ENCODE measurements around the gene ARID3B. TPM values are rescaled to one million over a fixed set of nuclear protein-coding genes. Genes with fewer than 3 reads are reported as not detected.

Gene ARID3B, protein sequence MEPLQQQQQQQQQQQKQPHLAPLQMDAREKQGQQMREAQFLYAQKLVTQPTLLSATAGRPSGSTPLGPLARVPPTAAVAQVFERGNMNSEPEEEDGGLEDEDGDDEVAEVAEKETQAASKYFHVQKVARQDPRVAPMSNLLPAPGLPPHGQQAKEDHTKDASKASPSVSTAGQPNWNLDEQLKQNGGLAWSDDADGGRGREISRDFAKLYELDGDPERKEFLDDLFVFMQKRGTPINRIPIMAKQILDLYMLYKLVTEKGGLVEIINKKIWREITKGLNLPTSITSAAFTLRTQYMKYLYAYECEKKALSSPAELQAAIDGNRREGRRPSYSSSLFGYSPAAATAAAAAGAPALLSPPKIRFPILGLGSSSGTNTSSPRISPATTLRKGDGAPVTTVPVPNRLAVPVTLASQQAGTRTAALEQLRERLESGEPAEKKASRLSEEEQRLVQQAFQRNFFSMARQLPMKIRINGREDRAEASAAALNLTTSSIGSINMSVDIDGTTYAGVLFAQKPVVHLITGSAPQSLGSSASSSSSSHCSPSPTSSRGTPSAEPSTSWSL
- total RNA-seq (2022; extraction: Qiagen RNA extraction): 2.8 to 3.3 TPM (median 2.8 TPM) in 5 replicates

DNA sequence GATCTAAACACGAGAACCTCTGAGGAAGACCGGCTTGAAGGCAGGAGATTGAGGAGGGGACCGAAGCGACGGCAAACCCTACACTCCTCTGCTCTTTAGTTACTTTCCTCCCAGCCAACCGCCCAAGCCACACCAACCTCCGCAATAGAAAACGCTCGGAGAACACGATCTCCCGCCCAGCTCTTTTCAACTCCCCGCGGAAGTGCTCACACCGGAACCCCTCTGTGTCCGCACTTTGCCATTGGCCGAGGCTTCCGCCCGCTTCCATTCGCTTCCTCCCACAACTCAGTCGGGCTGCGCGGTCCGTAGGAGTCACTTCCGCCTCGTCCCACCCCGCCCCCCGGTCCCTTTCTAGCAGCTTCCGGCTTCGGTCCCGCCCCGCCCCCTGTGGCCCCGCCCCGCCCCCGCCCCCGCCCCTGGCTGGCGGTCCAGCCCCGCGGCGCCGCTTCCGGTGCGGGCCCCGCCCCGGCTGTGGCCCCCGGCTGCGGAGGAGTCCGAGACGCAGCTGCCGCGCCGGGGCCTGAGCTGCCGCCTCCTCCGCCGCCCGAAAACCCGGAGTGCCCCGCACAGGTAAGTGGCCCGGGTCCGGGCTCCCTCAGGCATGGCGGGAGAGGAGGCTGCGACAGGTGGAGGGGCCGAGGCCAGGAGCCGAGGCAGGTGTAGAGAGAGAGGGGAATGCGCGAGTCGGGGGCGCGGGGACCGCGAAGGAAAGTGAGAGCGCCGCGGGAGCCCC lies at the start of gene ARID3B:
Gene ARID3B, plus strand, starts transcription at position 460 of the 733 bp plus-strand sequence. CDS start 2,717 bp downstream, outside the sequence.

DNA sequence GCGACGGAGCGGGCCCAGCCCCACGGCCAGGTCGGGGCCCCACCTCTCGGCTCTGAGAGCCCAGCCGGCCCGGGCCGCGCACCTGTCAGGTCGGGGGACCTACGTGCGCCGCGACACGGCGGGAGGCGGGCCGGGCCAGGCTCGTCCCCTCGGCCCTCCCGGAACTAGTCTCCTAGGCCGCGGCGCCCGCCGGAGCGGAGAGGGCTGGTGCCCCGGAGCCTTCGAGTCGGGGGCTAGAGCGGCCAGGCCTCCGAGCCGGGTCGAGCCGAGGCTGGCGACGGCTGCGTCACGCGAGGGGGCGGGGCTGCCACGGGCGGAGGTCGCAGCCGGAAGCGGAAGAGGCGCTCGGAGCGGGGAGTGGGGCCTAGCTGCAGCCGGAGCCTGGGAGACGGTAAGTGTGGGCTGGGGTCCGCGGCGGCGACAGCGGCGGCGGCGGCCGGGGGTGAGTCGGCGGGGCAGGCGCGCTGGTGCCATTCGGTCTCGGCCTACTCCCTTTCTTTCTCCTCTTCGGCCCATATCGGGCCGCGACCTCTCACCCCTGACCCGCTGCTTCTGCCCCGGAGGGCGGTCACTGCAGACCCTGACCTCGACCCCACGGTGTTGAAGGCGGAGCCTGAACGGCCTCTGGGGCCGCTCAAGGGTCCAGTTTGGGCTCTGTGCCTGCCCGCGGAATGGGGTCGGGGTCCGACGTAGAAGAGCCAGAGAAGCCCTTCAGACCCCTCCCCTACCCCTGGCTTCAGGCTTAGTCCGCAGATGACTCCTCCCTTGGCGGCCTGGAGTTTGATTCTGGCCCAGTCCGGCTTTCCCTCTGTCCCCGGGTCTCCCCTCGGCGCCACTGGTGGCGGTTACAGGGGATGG lies 74.7 kb downstream of the ARID3B start, which contains the start of gene CLK3:
Gene CLK3, plus strand, starts transcription at position 329 of the 858 bp plus-strand sequence. CDS start 3,361 bp downstream, outside the sequence.

Other genes with a start within 250 kb of the ARID3B start
- gene CYP11A1, start 173.6 kb upstream of the ARID3B start, total RNA-seq (2022; extraction: Qiagen RNA extraction): 0.07 to 0.13 TPM (median 0.10 TPM) in 3 of 5 replicates, not detected in the others
- gene SEMA7A, start 107.3 kb upstream of the ARID3B start, total RNA-seq (2022; extraction: Qiagen RNA extraction): 1.2 to 1.6 TPM (median 1.3 TPM) in 5 replicates
- gene UBL7, start 80.1 kb upstream of the ARID3B start, total RNA-seq (2022; extraction: Qiagen RNA extraction): 40.4 to 43.0 TPM (median 41.0 TPM) in 5 replicates
- gene CLK3, start 74.6 kb downstream of the ARID3B start, total RNA-seq (2022; extraction: Qiagen RNA extraction): 30.8 to 46.3 TPM (median 33.0 TPM) in 5 replicates
- gene EDC3, start 154.8 kb downstream of the ARID3B start, total RNA-seq (2022; extraction: Qiagen RNA extraction): 20.3 to 24.5 TPM (median 22.7 TPM) in 5 replicates
- gene CYP1A1, start 184.3 kb downstream of the ARID3B start, total RNA-seq (2022; extraction: Qiagen RNA extraction): 1.2 to 2.2 TPM (median 1.7 TPM) in 5 replicates
- gene CYP1A2, start 207.6 kb downstream of the ARID3B start, total RNA-seq (2022; extraction: Qiagen RNA extraction): not detected in 5 replicates
- gene CSK, start 240.9 kb downstream of the ARID3B start, total RNA-seq (2022; extraction: Qiagen RNA extraction): 63.3 to 70.0 TPM (median 63.8 TPM) in 5 replicates